SK-N-MC (cell line): ENCODE results near the gene TNFSF10.

Experiments
- EZH2 ChIP-seq: fragments of 200-600 bp; sonication (generic); IDR thresholded peaks from one replicate; pipeline ENCODE4 v1.6.1; 2017; ENCODE audit warnings: antibody characterized with exemption
- FOXP2 ChIP-seq: optimal IDR thresholded peaks from 2 replicates; pipeline ENCODE3; 2011; ENCODE audit warnings: mild to moderate bottlenecking, moderate library complexity; ENCODE audit not compliant: insufficient read depth; ENCODE audit errors: extremely low read length, control extremely low read depth

GRCh38 chr3:172550347-172550943, 27.2 kb upstream of the TNFSF10 start:
- TF ChIP-seq EZH2 (no peak), FOXP2 (no peak)
